Measurements from ENCODE around the gene CLPTM1L. TPM values are rescaled to one million over a fixed set of nuclear protein-coding genes. Genes with fewer than 3 reads are reported as not detected.
"Not testable (repeated sequence)": the region's sequence is repeated elsewhere in the genome, so short reads cannot be mapped to it uniquely, and the experiment has no call there.

The CLPTM1L gene
- total and polyA plus RNA-seq, 10 donors, result 39.7 to 118 (median 94.9) TPM

DNA sequence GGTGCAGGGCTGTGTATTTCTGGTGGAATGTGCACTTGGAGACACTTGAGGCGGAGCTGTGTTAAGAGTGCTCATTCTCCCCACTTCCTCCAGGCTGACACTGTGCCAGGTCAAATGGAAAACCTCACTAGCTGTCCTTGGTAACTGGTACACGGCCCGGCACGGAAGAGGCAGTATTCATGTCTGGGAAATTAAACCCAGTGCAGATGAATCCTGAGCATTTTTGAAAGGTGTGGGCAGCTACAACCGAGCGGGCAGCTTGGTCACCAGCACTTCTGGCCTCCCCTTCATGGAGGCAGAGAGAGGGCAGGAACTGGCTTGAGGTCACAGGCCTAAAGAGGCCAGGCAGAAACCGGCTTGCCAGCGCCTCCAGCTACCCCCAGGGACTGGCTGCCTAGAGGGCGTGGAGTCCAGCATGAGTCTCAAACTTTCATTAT lies 1.6 kb downstream of the CLPTM1L start:
- intact Hi-C loops (cut with DNase I; ENCODE audit: low total_unique reads), result no loop called here
- no peaks in the 10 kb centered on the region for H3K9me3 ChIP-seq
- peak overlapping the region in 5 of 8 donors; percentile 4 to 93 (median 90) for H3K27ac ChIP-seq
- TF ChIP-seq POLR2AphosphoS5 (IDR thresholded peaks at IDR 0.05), result peak in 1 of 3 donors; percentile 9
- no peak for TF ChIP-seq POLR2A (IDR thresholded peaks at IDR 0.05)
- no peaks in the 10 kb centered on the region for H3K27me3 ChIP-seq (replicated peaks in 1 of 7)
- WGBS, 5 donors, result 44 to 70% (median 60%) methylated on average over 9 of the region's 9 CpGs
- peak; percentile 74 for DNase-seq
- H3K36me3 ChIP-seq, result peaks cover 10 to 55% (median 35%) of the 10 kb centered on the region in 6 donors
- peaks cover 18 to 65% (median 41%) of the 10 kb centered on the region in 6 donors for H3K4me1 ChIP-seq
- H3K4me3 ChIP-seq, result peak overlapping the region in 6 of 8 donors; percentile 88 to 96 (median 93)

DNA sequence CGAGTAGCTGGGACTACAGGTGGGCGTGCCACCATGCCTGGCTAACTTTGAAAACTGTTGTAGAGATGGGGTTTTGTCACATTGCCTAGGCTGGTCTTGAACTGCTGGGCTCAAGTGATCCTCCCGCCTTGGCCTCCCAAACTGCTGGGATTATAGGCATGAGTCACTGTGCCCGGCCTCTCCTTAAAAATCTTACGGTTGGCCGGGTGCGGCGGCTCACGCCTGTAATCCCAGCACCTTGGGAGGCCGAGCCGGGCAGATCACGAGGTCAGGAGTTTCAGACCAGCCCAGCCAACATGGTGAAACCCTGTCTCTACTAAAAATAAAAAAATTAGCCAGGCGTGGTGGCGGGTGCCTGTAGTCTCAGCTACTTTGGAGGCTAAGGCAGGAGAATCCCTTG lies 2.2 kb downstream of the CLPTM1L start:
- peaks cover 18 to 67% (median 41%) of the 10 kb centered on the region in 6 donors for H3K4me1 ChIP-seq
- intact Hi-C loops (cut with DNase I; ENCODE audit: low total_unique reads); H3K9me3 ChIP-seq; H3K27me3 ChIP-seq (replicated peaks in 1 of 7): not testable (repeated sequence)
- WGBS, 5 donors, result 88 to 93% (median 91%) methylated on average over 14 of the region's 14 CpGs
- peak; percentile 66 for DNase-seq
- peak overlapping the region in 2 of 8 donors; percentile 91 to 96 for H3K4me3 ChIP-seq
- H3K36me3 ChIP-seq, result peaks cover 10 to 62% (median 41%) of the 10 kb centered on the region in 6 donors
- H3K27ac ChIP-seq, result peak overlapping the region in 3 of 8 donors; percentile 75 to 93 (median 91)

DNA sequence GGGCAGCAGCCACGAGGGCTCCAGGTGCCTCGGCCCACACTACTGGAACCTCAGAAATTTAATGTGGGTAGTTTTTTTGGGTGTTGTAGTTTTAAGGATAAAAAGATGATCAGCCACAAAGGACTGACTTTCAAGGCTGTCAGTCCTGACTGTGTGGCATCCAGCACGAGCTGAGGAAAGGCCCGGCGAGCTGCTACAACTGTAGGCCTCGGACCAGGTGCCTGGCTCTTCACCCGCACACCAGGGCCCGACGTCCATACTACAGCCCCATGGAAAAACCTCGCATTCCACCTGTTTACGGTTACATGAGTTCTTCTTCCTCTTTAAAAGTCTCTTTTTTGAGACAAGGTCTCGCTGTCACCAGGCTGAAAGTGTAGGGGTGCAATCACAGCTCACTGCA lies 2.6 kb downstream of the CLPTM1L start:
- H3K4me3 ChIP-seq, result no peak overlapping the region
- no peaks in the 10 kb centered on the region for H3K27me3 ChIP-seq (replicated peaks in 1 of 7)
- H3K4me1 ChIP-seq, result peaks cover 18 to 63% (median 41%) of the 10 kb centered on the region in 6 donors
- intact Hi-C loops (cut with DNase I; ENCODE audit: low total_unique reads), result no loop called here
- 80 to 92% (median 89%) methylated on average over 10 to 12 of the region's 12 CpGs for WGBS, 5 donors
- H3K9me3 ChIP-seq, result no peaks in the 10 kb centered on the region
- DNase-seq, result peak; percentile 67
- peaks cover 10 to 66% (median 46%) of the 10 kb centered on the region in 6 donors for H3K36me3 ChIP-seq
- peak overlapping the region in 3 of 8 donors; percentile 75 to 93 (median 91) for H3K27ac ChIP-seq
- TF ChIP-seq, protein P1, sequence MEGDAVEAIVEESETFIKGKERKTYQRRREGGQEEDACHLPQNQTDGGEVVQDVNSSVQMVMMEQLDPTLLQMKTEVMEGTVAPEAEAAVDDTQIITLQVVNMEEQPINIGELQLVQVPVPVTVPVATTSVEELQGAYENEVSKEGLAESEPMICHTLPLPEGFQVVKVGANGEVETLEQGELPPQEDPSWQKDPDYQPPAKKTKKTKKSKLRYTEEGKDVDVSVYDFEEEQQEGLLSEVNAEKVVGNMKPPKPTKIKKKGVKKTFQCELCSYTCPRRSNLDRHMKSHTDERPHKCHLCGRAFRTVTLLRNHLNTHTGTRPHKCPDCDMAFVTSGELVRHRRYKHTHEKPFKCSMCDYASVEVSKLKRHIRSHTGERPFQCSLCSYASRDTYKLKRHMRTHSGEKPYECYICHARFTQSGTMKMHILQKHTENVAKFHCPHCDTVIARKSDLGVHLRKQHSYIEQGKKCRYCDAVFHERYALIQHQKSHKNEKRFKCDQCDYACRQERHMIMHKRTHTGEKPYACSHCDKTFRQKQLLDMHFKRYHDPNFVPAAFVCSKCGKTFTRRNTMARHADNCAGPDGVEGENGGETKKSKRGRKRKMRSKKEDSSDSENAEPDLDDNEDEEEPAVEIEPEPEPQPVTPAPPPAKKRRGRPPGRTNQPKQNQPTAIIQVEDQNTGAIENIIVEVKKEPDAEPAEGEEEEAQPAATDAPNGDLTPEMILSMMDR (IDR thresholded peaks at IDR 0.05 in 8 of 11, conservative IDR thresholded peaks at IDR 0.05 in 3 of 11), result no peak
- TF ChIP-seq POLR2A (IDR thresholded peaks at IDR 0.05) (no peak), POLR2AphosphoS5 (IDR thresholded peaks at IDR 0.05) (no peak)

DNA sequence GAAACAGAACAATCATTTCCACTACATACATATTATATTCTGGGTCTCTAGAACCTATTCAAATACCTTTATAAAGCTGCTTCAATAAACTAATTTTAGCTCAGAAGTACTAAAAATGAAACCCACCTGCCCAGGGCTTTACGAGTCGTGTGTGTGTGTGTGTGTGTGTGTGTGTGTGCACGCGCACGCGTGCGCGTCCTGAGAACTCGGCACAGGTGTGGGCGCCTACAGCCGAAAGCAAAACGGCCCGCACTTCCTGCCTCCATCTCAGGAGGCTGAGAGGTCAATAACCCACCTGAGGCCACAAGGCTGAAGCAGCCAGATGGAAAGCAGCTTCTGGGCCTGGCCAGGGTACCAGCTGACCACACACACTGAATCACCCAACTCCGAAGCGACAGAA lies 3.0 kb downstream of the CLPTM1L start:
- peaks cover 18 to 63% (median 40%) of the 10 kb centered on the region in 6 donors for H3K4me1 ChIP-seq
- no peaks in the 10 kb centered on the region for H3K9me3 ChIP-seq
- H3K27me3 ChIP-seq (replicated peaks in 1 of 7), result no peaks in the 10 kb centered on the region
- 75 to 89% (median 81%) methylated on average over 13 to 15 of the region's 15 CpGs for WGBS, 5 donors
- no peak overlapping the region for H3K4me3 ChIP-seq
- DNase-seq, result peak; percentile 74
- peaks cover 10 to 70% (median 50%) of the 10 kb centered on the region in 6 donors for H3K36me3 ChIP-seq
- intact Hi-C loops (cut with DNase I; ENCODE audit: low total_unique reads), result no loop called here
- peak; percentile 8 to 55 (median 38) for TF ChIP-seq POLR2AphosphoS5 (IDR thresholded peaks at IDR 0.05)
- TF ChIP-seq, protein P1 (IDR thresholded peaks at IDR 0.05 in 8 of 11, conservative IDR thresholded peaks at IDR 0.05 in 3 of 11), result no peak
- peak overlapping the region in 2 of 8 donors; percentile 75 to 93 for H3K27ac ChIP-seq

DNA sequence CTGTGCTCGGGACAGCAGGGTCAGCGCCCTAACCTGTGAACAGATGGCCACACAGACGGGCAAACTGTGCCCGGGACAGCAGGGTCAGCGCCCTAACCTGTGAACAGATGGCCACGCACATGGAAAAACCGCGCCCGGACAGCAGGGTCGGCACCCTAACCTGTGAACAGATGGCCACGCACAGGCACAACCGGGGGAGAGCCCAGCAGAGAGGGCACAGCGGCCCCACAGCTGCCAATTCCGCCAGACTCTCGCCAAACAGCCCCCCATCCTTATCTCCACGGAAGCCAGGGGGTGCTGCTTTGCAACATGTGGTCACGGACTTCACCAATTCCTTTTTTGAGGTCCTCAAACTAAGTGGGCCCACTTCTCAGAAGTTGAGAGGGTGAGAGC lies 5.1 kb downstream of the CLPTM1L start:
- H3K9me3 ChIP-seq; intact Hi-C loops (cut with DNase I; ENCODE audit: low total_unique reads); H3K4me3 ChIP-seq; H3K27me3 ChIP-seq (replicated peaks in 1 of 7); H3K27ac ChIP-seq: not testable (repeated sequence)
- peaks cover 10 to 90% (median 70%) of the 10 kb centered on the region in 6 donors for H3K36me3 ChIP-seq
- peaks cover 15 to 59% (median 26%) of the 10 kb centered on the region in 6 donors for H3K4me1 ChIP-seq
- 90 to 93% (median 93%) methylated on average over 8 to 17 of the region's 17 CpGs for WGBS, 5 donors
- peak; percentile 54 for DNase-seq

DNA sequence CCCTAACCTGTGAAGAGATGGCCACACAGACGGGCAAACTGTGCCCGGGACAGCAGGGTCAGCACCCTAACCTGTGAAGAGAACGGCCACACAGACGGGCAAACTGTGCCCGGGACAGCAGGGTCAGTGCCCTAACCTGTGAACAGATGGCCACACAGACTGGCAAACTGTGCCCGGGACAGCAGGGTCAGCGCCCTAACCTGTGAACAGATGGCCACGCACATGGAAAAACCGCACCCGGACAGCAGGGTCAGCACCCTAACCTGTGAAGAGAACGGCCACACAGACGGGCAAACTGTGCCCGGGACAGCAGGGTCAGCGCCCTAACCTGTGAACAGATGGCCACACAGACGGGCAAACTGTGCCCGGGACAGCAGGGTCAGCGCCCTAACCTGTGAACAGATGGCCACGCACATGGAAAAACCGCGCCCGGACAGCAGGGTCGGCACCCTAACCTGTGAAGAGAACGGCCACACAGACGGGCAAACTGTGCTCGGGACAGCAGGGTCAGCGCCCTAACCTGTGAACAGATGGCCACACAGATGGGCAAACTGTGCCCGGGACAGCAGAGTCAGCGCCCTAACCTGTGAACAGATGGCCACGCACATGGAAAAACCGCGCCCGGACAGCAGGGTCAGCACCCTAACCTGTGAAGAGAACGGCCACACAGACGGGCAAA lies 5.6 kb downstream of the CLPTM1L start:
- 94 to 97% (median 96%) methylated on average over 18 to 34 of the region's 34 CpGs for WGBS, 5 donors
- Histone ChIP-seq H3K4me1 (peaks cover 14 to 56% (median 24%) of the 10 kb centered on the region in 6 donors), H3K36me3 (peaks cover 10 to 96% (median 76%) of the 10 kb centered on the region in 6 donors)
- intact Hi-C loops (cut with DNase I; ENCODE audit: low total_unique reads); H3K9me3 ChIP-seq; H3K27me3 ChIP-seq (replicated peaks in 1 of 7); H3K27ac ChIP-seq; H3K4me3 ChIP-seq: not testable (repeated sequence)
- DNase-seq, result peak; percentile 24
